PC-3 (cell line): ENCODE data around the gene FBXO15. TPM values are rescaled to one million over a fixed set of nuclear protein-coding genes. Genes with fewer than 3 reads are reported as not detected.

Experiments
- ATAC-seq: fragments of 200-7000 bp; cut with Tn5 transposase; 2 replicates; pipeline ENCODE4 v1.9.1; 2020; ENCODE audit warnings: mild to moderate bottlenecking, moderate library complexity
- BruUV-seq: library from RNA; stranded (reverse); fragments of 400-500 nt; replicated peaks from 2 replicates; lab custom pipeline; 2021; lab: Mats Ljungman, UMichigan
- CTCF ChIA-PET: fragments of 300-600 bp; sonication (Branson Sonifier 250); formaldehyde crosslinking; loops from one replicate; lab custom pipeline; 2022; ENCODE audit warnings: antibody characterized with exemption; lab: Charles Lee
- POLR2A ChIA-PET: fragments of 300-600 bp; sonication (Branson Sonifier 250); formaldehyde crosslinking; loops from one replicate; lab custom pipeline; 2022; ENCODE audit warnings: antibody characterized with exemption; ENCODE audit not compliant: unreplicated experiment; lab: Charles Lee
- DNase-seq: peaks from one replicate; pipeline ENCODE4 v3.0.0-alpha.2; 2015
- H2AFZ ChIP-seq: fragments of 300-600 bp; sonication (generic); 2 replicates; pipeline ENCODE4 v1.6.0; 2016; ENCODE audit warnings: antibody characterized with exemption, low read length
- H3F3A ChIP-seq: fragments of 300-600 bp; sonication (generic); one replicate; pipeline ENCODE4 v1.6.0; 2017; ENCODE audit warnings: antibody characterized with exemption, low read length, control low read depth, mild to moderate bottlenecking; ENCODE audit not compliant: unreplicated experiment
- H3K27ac ChIP-seq: fragments of 300-600 bp; sonication (generic); 2 replicates; pipeline ENCODE4 v1.5.1; 2016; ENCODE audit warnings: mild to moderate bottlenecking, low read length
- H3K27me3 ChIP-seq: fragments of 300-600 bp; sonication (generic); 2 replicates; pipeline ENCODE4 v1.6.1; 2016; ENCODE audit warnings: low read length, mixed read lengths
- H3K36me3 ChIP-seq: fragments of 300-600 bp; sonication (generic); 2 replicates; pipeline ENCODE4 v1.6.1; 2016; ENCODE audit warnings: low read depth, mixed run types, low read length, mixed read lengths
- H3K4me1 ChIP-seq: fragments of 300-600 bp; sonication (generic); 2 replicates; pipeline ENCODE4 v1.5.1; 2016; ENCODE audit warnings: low read length; ENCODE audit not compliant: insufficient read depth
- H3K4me2 ChIP-seq: fragments of 300-600 bp; sonication (generic); 2 replicates; pipeline ENCODE4 v1.6.0; 2016; ENCODE audit warnings: low read length
- H3K4me3 ChIP-seq: fragments of 300-600 bp; sonication (generic); 2 replicates; pipeline ENCODE4 v1.5.1; 2016; ENCODE audit warnings: mild to moderate bottlenecking, low read length, mixed read lengths
- H3K79me2 ChIP-seq: fragments of 300-600 bp; sonication (generic); 2 replicates; pipeline ENCODE4 v1.6.1; 2017; ENCODE audit warnings: low read length, mixed read lengths
- H3K9ac ChIP-seq: fragments of 300-600 bp; sonication (generic); 2 replicates; pipeline ENCODE4 v1.6.0; 2016; ENCODE audit warnings: mild to moderate bottlenecking, low read length
- H3K9me2 ChIP-seq: fragments of 300-600 bp; sonication (generic); replicated peaks from 2 replicates; pipeline ENCODE4 v1.6.1; 2016; ENCODE audit warnings: mixed run types, low read length, mixed read lengths
- H3K9me3 ChIP-seq: fragments of 300-600 bp; sonication (generic); 2 replicates; pipeline ENCODE4 v1.6.1; 2016; ENCODE audit warnings: low read length, mixed read lengths
- H4K20me1 ChIP-seq: fragments of 300-600 bp; sonication (generic); 2 replicates; pipeline ENCODE4 v1.6.1; 2016; ENCODE audit warnings: low read length, mixed read lengths
- CTCF ChIP-seq: fragments of 300-600 bp; sonication (generic); conservative IDR thresholded peaks from 2 replicates; pipeline ENCODE4 v1.5.1; 2017; ENCODE audit warnings: antibody characterized with exemption, low read depth, mild to moderate bottlenecking, low read length
- EZH2 ChIP-seq: fragments of 300-600 bp; sonication (generic); IDR thresholded peaks from one replicate; pipeline ENCODE4 v1.6.1; 2017; ENCODE audit warnings: antibody characterized with exemption, mild to moderate bottlenecking, low read length; ENCODE audit not compliant: unreplicated experiment
- EZH2phosphoT487 ChIP-seq: fragments of 300-600 bp; sonication (generic); IDR thresholded peaks from 2 replicates; pipeline ENCODE4 v1.6.1; 2018; ENCODE audit warnings: mild to moderate bottlenecking, antibody characterized with exemption, low read length, borderline replicate concordance
- intact Hi-C: fragments of 100-400 bp; cut with micrococcal nuclease; formaldehyde crosslinking; loops from 2 replicates; pipeline ENCODE4 v1.9.0; 2023
- total RNA-seq: library from RNA; depleted of rRNA; stranded (reverse); fragments of >200 nt; gene quantifications from 2 replicates; pipeline ENCODE4 v1.2.3, GENCODE V29; 2014

FBXO15 gene
- total RNA-seq, 1 experiment from 2014 or later = 0.87 TPM

- ChIA-PET POLR2A (no interaction called here), CTCF (no interaction called here)
- no peak overlapping the region for H3K4me3 ChIP-seq
- H3K4me1 ChIP-seq = no peaks in the 10 kb centered on the region
- H3K36me3 ChIP-seq = no peaks in the 10 kb centered on the region
- intact Hi-C loops = no loop called here
- H3K4me2 ChIP-seq = no peak overlapping the region
- H3K9ac ChIP-seq = no peak overlapping the region
- no peaks in the 10 kb centered on the region for H3K9me2 ChIP-seq
- no peak overlapping the region for H3K27ac ChIP-seq
- H3K79me2 ChIP-seq = no peaks in the 10 kb centered on the region
- DNase-seq = no peak
- BruUV-seq = no TSS peak
- H3K27me3 ChIP-seq = peaks cover 47% of the 10 kb centered on the region
- H4K20me1 ChIP-seq = no peaks in the 10 kb centered on the region
- H3K9me3 ChIP-seq = no peaks in the 10 kb centered on the region
- no peak for ATAC-seq
- no peak overlapping the region for H2AFZ ChIP-seq
- TF ChIP-seq EZH2 (no peak), CTCF (no peak), EZH2phosphoT487 (no peak)
- H3F3A ChIP-seq = no peaks in the 10 kb centered on the region
Measured at GRCh38 chr18:74073957-74074667, 73.5 kb downstream of the FBXO15 start.

GRCh38 chr18:74069178-74070050 is 78.2 kb downstream of the FBXO15 start:
- H3F3A ChIP-seq = no peaks in the 10 kb centered on the region
- no peaks in the 10 kb centered on the region for H3K9me2 ChIP-seq
- H3K4me2 ChIP-seq = no peak overlapping the region
- no peak overlapping the region for H3K4me3 ChIP-seq
- H4K20me1 ChIP-seq = no peaks in the 10 kb centered on the region
- H3K9ac ChIP-seq = no peak overlapping the region
- DNase-seq = no peak
- H3K36me3 ChIP-seq = no peaks in the 10 kb centered on the region
- POLR2A ChIA-PET = no interaction called here
- H3K4me1 ChIP-seq = no peaks in the 10 kb centered on the region
- intact Hi-C loops = no loop called here
- H2AFZ ChIP-seq = no peak overlapping the region
- BruUV-seq = no TSS peak
- H3K27ac ChIP-seq = no peak overlapping the region
- no peak for ATAC-seq
- H3K79me2 ChIP-seq = no peaks in the 10 kb centered on the region
- TF ChIP-seq CTCF = no peak
- TF ChIP-seq EZH2phosphoT487 = no peak
- no peak for TF ChIP-seq EZH2
- H3K9me3 ChIP-seq = no peaks in the 10 kb centered on the region
- CTCF ChIA-PET = no interaction called here
- peaks cover 45% of the 10 kb centered on the region for H3K27me3 ChIP-seq

- no TSS peak for BruUV-seq
- intact Hi-C loops = no loop called here
- DNase-seq (no peak), ATAC-seq (no peak)
- Histone ChIP-seq H3K79me2 (no peaks in the 10 kb centered on the region), H3K9ac (no peak overlapping the region), H3K4me1 (no peaks in the 10 kb centered on the region), H3K27ac (no peak overlapping the region), H3F3A (no peaks in the 10 kb centered on the region), H3K4me2 (no peak overlapping the region), H2AFZ (no peak overlapping the region), H3K9me2 (no peaks in the 10 kb centered on the region), H3K4me3 (no peak overlapping the region), H3K27me3 (peaks cover 52% of the 10 kb centered on the region), H3K9me3 (no peaks in the 10 kb centered on the region), H4K20me1 (no peaks in the 10 kb centered on the region), H3K36me3 (no peaks in the 10 kb centered on the region)
- POLR2A ChIA-PET = no interaction called here
- CTCF ChIA-PET = no interaction called here
- no peak for TF ChIP-seq EZH2phosphoT487
- no peak for TF ChIP-seq EZH2
- no peak for TF ChIP-seq CTCF
Measured at GRCh38 chr18:74068296-74068695, 79.3 kb downstream of the FBXO15 start.
